OCI-LY3 (cell line): ENCODE measurements around the gene LAMA3.

ENCODE experiments used
- EZH2phosphoT487 ChIP-seq: fragments of 200-600 bp; shearing (Covaris generic); IDR thresholded peaks from 2 replicates; pipeline ENCODE4 v1.6.1; 2018; ENCODE audit warnings: antibody characterized with exemption, mixed run types, low read depth
- TF ChIP-seq, protein P1 (sequence below): fragments of 200-600, 300-600 bp; sonication (generic); IDR thresholded peaks from 2 replicates; pipeline ENCODE4 v1.5.1; 2014; ENCODE audit warnings: antibody characterized with exemption, low read length, low read depth

DNA sequence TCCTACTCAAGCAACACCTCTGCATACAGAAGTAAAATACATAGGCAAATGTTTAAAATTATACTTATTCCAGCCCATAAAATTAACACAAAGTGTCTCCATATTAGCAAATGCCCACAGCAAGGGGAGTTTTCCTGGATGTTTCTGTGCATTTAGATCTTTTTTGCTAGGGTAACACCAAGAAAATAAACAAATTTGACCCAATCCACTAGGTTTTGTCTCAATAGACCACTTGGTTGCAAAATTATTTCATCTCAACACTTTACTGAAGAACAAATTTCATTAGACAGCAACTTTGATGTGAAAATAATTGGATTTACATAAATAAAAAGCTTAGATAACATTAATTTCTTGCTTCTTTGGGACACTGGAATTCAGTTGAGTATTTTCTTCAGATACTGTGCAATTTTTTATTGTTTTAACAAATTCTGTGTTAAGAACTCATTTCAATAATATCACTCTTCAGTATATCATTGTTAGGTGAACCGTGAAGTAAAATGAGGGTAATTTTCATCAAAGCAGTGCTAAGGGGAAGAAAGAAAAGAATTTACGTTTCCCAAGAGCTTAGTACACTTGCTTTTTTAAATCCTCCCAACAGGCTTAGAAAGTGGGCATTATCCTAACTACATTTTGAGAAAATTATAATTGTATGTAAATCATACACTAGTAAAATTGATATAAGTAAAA is 191.8 kb downstream of the LAMA3 start:
- TF ChIP-seq, protein P1, sequence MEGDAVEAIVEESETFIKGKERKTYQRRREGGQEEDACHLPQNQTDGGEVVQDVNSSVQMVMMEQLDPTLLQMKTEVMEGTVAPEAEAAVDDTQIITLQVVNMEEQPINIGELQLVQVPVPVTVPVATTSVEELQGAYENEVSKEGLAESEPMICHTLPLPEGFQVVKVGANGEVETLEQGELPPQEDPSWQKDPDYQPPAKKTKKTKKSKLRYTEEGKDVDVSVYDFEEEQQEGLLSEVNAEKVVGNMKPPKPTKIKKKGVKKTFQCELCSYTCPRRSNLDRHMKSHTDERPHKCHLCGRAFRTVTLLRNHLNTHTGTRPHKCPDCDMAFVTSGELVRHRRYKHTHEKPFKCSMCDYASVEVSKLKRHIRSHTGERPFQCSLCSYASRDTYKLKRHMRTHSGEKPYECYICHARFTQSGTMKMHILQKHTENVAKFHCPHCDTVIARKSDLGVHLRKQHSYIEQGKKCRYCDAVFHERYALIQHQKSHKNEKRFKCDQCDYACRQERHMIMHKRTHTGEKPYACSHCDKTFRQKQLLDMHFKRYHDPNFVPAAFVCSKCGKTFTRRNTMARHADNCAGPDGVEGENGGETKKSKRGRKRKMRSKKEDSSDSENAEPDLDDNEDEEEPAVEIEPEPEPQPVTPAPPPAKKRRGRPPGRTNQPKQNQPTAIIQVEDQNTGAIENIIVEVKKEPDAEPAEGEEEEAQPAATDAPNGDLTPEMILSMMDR: no peak
- no peak for TF ChIP-seq EZH2phosphoT487
